Jurkat, Clone E6-1 (cell line): ENCODE measurements around the gene RFC3.

Experiments used
- DNase-seq: peaks from one replicate; pipeline ENCODE4 v3.0.0-alpha.2; 2011; ENCODE audit warnings: low read depth, low spot score
- H3K4me3 ChIP-seq: 2 replicates; pipeline ENCODE4 v1.5.1; 2011; ENCODE audit warnings: mild to moderate bottlenecking, low read length, control low read depth, moderate library complexity

RFC3 gene

GRCh38 chr13:33859691-33860303, 41.8 kb downstream of the RFC3 start:
- no peak overlapping the region for H3K4me3 ChIP-seq
- DNase-seq: no peak

DNA sequence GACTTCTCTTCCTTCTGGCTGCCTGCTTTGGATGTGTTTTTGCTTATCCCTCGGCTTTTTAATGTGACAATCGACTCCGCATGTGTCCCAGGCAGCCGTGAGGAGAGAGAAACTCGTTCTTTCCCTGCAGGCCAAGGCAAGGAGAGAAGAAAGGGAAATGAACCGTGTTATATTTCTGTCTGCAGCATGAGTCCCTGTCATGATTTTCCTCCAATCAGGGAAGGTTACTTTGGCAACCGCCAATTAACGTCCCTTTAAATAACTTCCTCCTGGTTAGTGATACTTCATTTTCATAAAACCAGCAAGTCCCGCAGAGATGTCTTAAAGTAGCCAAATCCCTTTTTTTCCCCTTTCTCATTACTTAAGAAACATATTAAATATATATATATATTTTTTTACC, 42.6 kb downstream of the RFC3 start:
- no peak for DNase-seq

GRCh38 chr13:33862016-33862415, 44.1 kb downstream of the RFC3 start:
- no peak overlapping the region for H3K4me3 ChIP-seq
- DNase-seq: no peak

More for the DNA sequence above, 42.6 kb downstream of the RFC3 start:
- no peak overlapping the region for H3K4me3 ChIP-seq

GRCh38 chr13:33863188-33863789, 45.3 kb downstream of the RFC3 start:
- no peak overlapping the region for H3K4me3 ChIP-seq
- DNase-seq: no peak

- no peak for DNase-seq
- H3K4me3 ChIP-seq: no peak overlapping the region
Measured at GRCh38 chr13:33865945-33866344, 48.0 kb downstream of the RFC3 start.

DNA sequence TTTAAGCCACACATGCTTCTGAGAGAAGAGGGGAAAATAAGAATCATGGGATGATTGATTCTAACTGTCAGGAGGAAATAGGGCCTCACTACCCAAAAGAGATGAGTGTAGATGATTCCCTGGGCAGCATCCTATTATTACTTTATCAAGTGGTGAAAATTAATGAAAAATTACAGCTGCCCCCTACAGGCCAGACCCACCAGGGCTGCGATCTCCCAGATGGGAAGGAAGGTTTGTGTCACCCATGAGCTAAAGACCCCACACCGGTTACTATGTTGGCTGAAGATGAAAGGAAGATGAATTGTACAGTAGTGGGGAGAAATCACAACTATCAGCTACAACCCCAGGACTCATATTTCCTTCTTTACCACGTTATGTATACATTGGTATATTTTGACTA, 49.5 kb downstream of the RFC3 start:
- no peak for DNase-seq
- H3K4me3 ChIP-seq: no peak overlapping the region

DNA sequence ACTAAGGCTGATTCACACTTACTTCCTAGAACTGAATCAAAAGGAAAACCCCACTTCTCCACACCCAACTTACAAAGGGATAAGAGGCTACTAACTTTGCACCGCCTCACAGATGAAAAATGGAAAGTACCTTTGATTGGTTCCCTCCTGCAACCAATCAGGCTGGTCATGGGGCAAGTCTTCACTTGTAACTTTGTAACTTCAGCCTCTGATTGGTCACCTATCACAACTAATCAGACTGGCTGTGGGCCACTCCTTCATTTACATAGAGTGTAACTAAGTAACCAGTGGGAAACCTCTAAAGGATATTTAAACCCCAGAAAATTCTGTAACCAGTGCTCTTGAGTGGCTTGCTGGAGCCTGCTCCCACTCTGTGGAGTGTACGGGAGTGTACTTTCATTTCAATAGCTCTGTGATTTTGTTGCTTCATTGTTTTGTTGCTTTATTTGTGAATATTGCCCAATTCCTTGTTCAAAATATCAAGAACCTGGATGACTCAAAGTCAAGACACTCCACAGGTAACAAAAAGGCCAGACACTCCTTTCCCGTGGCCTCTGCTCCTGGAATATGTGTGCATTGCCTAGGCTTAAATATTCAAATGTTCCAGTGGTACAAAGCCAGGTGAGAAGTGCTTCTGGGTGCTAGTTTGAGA, 50.5 kb downstream of the RFC3 start:
- no peak overlapping the region for H3K4me3 ChIP-seq
- DNase-seq: no peak

GRCh38 chr13:33869005-33869404, 51.1 kb downstream of the RFC3 start:
- no peak for DNase-seq
- H3K4me3 ChIP-seq: no peak overlapping the region

DNA sequence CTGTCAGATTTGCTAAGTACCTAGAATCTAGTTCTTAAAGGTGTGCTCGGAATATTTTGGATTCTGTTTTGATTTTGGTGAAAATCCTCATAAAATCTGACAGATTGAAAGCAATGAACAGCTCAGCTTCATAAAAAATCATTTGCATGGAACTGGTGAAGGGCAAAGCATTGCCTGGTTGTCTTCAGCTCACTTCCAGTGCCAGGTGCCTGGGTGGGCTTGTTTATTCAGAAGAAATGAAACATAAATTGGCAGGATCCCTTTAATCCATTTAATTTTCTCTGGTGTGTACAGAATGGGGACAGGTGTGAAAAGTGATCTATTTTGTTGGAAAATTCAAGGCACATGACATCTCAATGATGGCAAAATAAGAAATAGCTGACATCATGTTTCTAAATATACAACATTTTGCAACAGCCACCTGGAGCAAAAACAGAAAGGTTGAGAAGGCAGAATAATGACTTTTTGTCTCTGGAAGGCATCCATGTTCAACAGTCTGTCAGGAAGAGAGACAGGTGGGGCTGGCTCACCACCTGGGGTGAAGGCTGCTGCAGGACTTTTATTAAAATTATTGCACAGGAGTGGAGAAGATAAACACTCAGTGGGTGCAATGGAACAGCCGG, 52.2 kb downstream of the RFC3 start:
- H3K4me3 ChIP-seq: no peak overlapping the region
- DNase-seq: no peak

DNA sequence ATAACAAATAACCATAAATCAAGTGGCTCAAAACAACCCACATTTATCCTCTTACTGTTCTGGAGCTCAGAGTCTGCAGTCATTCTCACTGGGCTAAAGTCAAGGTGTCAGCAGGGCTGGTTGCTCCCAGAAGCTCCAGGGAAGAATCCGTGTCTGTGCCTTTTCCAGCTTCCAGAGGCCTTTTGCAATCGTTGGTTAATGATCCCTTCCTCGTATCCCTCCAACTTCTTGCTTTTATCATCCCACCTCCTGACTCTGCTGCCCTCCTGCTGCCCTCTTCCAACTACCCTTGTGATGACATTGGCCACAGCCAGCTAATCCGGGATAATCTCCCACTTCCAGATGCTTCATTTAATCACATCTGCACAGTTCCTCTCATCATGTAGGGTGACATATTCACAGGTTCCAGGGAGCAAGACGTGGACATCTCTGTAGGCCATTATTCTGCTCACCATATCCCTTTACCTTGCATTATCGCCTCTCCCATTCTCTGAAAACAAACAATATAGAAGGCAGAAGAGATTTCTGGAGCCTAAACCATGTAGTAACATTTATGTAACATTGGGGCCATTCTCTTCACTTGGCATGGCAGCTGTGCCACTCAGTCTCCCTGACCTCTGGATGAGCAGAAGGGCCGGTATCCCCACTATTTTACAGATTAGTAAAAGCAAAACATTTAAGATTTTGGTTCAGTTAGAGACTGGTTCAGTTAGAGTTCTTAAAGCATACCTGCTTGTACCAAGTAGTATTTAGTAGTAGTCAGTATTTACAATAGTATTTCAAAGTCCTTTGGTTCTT, 53.5 kb downstream of the RFC3 start:
- no peak for DNase-seq
- no peak overlapping the region for H3K4me3 ChIP-seq

DNA sequence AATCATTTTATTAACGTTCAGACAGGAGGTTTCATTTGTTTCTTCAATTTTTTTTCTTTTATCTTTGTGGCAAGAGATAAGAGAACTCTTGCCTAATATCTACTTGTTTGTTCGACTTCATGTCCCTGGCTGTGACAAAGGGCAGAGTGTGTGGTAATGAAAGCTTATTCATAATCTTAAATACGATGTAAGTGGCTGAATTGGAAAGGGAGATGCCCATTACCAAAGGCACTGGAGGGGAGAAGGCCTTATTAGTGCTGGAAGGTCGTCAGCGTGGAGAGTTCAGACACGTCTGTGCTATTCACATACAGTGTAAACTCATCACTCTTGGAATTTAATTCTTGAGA, 54.0 kb downstream of the RFC3 start:
- no peak for DNase-seq
- H3K4me3 ChIP-seq: no peak overlapping the region

DNA sequence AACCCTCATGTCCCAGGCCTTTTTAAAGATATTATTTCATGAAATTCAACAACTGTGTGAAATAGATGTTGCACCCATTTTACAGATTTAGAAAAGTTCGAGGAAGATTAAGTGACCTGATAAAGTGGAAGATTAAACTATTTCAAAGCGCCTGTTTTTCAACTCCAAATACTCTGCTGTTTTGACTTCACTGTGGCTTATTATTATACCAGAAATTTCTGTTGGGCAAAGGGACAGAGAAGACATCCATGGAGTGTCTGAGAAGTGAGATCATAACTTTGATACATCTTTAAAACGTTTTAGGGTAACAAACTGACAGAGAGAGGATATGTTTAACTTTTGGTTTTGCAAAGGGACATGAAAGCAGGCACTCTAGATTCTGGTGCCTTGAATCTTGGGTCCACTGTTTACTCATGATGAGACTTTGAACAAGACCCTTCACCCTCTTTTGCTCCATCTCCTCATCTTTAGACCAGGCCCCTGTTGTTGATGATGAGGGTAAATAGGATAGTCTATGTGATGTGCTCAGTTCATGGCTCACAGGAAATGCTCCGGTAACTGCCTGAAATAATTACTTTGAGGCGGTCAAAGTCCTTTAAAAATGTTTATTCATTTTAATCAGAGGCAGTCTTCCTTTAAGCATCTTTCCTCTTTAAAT, 55.4 kb downstream of the RFC3 start:
- no peak overlapping the region for H3K4me3 ChIP-seq
- no peak for DNase-seq

DNA sequence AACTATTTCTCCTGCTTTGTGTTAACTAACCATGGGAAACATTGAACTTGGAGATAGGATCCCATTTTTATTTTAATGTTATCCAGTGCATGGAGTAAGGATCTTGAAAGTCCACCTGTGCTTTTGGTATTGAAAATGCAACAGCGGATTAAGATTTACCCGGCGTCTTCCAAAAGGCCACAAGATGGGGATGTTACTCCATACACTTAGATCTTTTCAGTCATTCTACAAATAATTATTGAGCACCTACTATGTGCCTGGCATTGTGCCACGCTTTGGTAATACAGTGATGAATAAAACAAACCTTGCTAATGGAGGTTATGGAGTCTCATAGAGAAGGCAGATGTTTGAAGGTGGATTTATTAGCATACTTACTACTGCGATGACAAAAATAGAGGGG, 56.9 kb downstream of the RFC3 start:
- DNase-seq: no peak
- no peak overlapping the region for H3K4me3 ChIP-seq

DNA sequence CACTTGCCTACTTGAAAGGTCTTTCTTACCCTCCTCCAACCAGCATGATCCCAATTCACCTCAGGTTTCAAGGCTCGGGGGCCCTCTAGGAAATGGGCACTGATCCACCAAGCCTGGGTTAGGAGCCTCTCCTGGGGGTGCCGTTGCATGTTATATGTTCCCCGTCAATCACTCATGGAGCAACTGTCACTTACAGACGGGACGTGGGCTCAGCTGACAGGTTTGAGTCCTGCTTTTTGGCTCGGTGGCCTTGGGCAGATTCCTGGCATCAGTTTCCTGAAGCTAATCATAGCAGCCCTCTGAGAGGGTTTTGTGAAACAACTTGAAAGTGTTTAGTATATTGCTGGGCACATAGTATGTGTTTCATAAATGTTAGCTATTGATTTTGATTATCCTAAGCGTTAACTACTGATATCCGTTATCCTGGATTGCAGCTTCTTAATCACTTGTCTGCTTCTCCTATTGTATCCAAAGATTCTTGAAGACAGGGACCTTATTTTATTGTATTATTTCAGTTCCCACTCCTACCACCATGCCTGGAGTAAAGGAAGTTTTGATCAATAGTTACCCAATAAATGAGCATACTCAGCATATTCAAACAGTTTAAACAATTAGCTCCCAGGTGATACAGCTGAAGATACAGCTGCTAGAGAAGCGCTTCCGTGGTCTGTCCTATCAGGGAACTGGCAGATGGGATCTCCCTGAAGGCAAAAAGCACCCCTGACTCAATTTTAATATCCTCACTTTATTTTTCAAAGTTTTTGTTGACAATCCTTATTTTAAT, 57.9 kb downstream of the RFC3 start:
- H3K4me3 ChIP-seq: no peak overlapping the region
- DNase-seq: no peak

DNA sequence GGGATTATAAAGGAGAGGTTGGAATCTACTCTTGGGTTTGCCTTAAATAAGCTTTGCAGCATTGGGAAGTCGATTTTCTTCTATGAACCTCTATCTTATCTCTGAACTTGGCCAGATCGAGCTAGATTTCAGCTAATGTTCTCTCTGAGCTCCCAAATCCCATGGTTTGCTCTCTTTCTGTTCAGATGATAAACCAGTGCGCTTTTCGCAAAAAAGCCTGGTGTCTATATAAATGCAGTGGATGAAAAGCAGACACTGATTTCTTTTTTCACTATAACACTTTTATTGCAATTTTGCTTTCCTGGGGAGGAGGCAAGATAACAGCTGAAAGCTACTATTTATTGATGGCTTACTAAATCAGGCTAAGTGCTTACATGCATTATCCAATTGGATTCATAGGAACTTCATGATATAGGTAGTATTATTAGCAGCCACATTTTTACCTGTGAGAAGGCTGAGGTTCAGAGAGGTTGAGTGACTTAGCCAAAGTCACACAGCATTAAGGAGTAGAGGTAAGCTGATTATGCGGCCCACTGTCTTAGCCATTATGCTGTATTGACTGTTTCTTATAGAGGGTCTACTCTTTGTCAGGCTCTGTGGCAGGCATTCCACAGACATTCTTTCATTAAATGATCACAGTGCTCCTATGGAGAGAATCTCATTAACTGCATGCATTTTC, 58.9 kb downstream of the RFC3 start:
- no peak overlapping the region for H3K4me3 ChIP-seq
- no peak for DNase-seq

DNA sequence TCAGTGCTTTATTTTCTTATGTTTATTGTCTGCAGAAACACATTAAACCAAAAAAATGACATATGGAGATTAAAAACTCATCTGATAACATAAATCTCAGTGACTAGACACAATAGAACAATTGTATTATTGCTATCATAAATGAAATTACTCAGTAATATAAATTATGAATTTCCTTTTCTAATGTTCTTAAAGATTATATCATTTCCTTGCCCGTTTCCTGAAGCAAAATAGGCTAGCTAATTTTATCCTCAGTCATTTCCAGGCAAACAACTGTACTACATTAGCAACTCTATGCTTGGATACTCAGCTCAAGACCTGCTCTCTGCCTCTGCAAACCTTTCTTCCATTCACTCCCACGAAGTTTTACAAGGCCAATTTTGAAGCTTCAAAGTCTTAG, 61.2 kb downstream of the RFC3 start:
- H3K4me3 ChIP-seq: no peak overlapping the region
- no peak for DNase-seq

- DNase-seq: no peak
Measured at GRCh38 chr13:33882804-33883203, 64.9 kb downstream of the RFC3 start.

More at GRCh38 chr13:33882804-33883203, 64.9 kb downstream of the RFC3 start:
- H3K4me3 ChIP-seq: no peak overlapping the region
